OCI-M2 (cell line): Measurements from ENCODE around the gene CHN2.
"Not testable (repeated sequence)": the region's sequence is repeated elsewhere in the genome, so short reads cannot be mapped to it uniquely, and the experiment has no call there.

Source experiments
- DNase-seq: peaks from one replicate; lab custom pipeline; 2025; ENCODE audit not compliant: unreplicated experiment; lab: John Stamatoyannopoulos, UW

CHN2 gene

DNA sequence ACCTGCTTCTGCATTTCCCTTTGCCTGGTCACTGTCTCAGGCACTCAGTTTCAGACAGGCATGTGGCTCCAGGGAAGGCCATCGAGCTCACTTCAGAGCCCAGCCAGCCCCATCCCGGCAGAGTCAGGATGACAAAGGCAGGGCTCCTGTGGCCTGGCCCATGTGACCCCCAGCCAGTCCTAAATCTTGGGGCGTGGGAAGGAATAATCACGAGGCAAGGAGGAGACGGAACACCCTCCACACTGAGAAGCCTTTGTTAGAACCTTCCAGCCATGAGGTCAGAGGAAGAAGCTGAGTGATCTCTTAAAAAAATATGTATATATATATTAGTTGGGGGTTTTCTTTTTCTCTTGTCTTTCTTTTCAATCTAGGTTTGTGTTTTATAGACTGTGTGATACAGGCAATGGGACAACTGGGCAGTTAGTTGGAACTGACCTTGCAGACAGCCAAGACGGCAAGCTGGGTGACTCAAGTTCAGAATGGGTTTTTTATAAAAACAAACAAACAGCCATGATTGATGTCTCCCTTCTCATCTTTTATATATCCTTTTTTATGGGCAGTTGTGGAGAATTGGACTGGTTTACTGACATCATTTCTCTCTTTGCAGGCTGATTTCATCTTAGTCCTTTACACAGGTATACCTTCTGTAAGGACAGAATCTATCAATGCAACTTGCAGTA is 60.8 kb downstream of the CHN2 start:
- DNase-seq, result no peak

DNA sequence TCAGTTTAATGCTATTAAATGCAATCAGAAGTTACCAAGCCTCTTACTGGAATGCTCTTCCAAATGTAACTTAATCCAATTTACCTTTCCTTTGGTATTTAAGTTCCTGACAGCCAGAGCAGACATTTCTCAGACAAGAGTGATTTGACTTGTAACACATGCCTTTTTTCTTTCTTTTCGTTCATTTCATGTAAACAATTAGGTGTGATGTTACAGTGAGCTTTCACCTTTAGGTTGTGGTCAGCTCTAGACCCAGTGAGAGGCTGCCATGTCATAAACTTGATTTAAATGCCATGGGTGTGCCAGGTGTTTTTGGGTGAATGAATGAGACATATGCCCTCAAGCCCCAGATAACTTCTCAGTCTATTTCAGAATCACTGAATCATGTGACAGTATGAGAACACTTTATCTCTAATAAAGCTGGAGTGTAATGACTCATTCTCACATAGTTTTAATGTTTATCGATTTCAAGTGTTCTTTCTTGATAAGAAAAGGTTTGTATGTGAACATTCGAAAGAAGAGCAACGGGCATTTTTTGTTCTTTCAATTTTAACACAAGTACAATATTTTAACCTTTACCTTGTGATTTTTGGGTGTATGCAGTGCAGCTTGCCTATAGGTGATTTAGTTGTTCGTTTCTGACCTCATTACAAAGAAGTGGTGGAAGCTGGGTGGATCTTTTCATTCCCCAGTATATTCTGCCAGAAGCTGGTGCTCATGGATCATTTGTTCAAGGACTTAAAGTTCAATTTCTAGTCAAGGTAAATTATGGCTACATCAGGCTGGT is 61.5 kb downstream of the CHN2 start:
- DNase-seq, result no peak

DNA sequence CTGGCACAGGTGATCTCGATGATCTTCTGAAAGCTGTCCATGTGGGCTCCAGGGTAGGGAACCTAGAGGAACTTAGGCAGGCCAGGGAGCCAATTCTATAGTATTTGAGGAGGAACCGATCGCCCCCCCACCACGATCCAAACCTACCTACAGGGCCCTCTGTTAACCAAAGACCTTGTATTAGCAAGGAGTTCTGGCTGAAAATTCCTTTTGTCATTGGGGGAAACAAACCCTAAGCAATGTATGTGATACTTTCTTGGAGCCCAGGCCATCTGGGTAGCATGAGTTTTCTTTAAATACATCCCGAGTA is 62.1 kb downstream of the CHN2 start:
- DNase-seq, result no peak

- no peak for DNase-seq
Observed at GRCh38 chr7:29258951-29259350, 64.4 kb downstream of the CHN2 start.

DNA sequence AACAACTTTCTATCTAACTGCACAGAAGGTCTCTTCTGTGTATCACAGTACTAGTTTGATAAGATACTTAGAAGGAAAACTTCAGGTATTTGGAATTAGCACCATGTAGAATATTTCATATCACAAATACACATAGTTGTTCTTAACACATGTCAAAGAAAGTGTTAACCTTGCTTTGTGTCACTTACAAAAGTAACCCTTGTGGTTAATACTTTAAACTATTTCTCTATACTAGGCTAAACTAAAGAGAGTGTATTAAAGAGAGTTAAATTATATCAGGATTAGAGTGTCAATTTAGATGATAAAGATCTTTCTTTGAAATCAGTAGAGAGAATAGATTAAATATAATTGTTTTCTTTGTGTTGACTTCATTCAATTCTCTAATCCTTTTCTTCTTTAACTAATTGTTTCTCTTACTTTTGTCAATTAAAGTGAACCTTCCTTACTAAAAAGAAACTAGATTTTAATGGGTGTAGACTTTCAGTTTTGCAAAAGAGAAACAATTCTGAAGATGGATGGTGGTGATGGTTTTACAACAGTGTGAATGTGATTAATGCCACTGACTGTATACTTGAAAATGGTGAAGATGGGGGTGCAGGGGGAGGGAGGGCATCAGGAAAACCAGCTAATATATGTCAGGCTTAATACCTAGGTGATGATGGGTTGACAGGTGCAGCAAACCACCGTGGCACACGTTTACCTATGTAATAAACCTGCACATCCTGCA is 67.8 kb downstream of the CHN2 start:
- no peak for DNase-seq

DNA sequence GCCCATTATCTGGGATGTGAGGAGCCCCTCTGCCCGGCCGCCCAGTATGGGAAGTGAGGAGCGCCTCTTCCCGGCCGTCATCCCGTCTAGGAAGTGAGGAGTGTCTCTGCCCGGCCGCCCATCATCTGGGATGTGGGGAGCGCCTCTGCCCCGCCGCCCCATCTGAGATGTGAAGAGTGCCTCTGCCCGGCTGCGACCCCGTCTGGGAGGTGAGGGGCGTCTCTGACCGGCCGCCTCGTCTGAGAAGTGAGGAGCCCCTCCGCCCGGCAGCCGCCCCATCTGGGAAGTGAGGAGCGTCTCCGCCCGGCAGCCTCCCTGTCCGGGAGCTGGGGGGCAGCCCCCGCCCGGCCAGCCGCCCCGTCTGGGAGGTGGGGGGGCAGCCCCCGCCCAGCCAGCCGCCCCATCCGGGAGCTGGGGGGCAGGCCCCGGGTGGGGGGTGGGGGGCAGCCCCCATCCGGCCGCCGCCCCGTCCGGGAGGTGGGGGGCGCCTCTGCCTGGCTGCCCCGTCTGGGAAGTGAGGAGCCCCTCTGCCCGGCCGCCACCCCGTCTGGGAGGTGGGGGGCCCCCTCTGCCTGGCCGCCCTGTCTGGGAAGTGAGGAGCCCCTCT is 69.1 kb downstream of the CHN2 start:
- DNase-seq, result not testable (repeated sequence)

- DNase-seq, result no peak
Observed at GRCh38 chr7:29265208-29265923, 70.8 kb downstream of the CHN2 start.

DNA sequence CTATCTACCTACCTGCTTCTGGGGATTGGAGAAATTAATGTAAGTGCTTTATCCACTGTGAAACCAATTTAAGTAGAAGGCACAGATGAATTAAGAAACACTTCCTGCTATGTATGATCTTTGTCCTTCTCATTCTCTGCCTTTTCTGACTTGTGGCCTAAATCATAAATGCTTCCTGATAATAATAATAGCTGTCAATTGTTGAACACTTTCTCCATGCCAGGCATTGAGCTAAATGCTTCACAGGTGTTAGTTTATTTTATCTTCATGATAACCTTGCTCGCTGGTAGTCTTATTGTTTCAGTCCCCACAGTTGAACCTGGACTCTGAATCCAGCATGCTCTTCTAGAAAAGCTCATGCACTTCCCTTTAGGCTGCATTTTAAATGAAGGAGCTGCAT is 75.4 kb downstream of the CHN2 start:
- DNase-seq, result no peak

- no peak for DNase-seq
Observed at GRCh38 chr7:29270594-29271318, 76.2 kb downstream of the CHN2 start.

GRCh38 chr7:29271319-29271658 is 76.7 kb downstream of the CHN2 start:
- no peak for DNase-seq

DNA sequence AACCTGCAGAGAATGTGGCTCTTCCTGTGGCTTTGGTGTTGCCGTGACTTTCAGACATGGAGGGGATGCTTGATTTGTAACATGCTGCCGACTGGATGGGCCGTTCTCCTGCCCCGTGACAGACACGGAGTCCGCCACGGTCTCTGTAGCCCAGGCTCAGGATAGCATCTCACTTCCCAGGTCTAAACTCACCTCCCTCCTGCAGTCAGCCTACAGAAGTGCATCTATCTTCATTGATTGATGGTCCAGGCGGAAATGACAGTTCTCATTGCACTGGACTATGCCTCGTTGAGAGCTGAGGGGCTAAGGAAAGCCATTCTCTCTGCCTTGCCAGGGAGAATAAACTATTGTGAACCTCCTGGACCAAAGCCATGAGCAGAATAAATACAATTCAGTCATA is 77.5 kb downstream of the CHN2 start:
- no peak for DNase-seq

DNA sequence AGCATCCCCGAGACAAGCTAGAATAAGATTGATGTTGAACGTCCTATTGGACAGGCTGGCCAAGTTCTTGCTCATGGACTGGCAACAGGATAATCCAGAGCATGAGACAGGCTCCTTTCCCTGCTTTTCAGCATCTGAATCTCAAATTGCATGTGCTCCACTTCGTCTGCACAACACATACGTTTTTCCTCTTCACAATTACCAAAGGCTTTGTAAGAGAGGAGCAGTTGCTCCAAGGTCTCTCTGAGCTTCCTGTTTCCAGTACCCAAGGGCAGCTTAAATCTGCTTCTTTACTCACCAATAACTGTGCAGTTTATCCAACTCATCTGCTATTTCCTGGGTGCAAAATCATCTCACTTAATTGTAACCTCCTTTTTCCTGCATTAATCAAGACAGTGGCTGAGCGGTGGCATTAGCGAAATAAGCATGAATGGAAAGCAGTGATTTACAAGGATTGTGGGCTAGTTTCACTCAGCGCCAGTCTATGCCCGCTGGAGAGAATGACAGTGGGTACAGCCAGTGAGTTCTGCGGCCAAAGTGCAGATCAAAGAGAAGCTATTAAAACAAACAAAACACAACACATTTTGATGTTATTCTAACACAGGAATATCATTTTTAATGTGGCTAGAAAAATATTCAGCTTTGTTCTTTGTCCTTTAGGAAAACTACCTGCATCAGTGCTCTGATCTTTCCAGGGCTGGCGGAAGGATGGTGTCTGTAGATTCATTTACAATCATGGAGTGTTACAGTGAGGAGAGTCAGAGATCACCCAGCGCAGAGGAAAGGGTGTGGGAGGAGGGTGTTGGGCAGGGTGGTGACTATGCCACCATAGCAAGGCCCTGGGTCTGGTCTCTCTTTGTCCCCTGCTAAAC is 79.8 kb downstream of the CHN2 start:
- no peak for DNase-seq

DNA sequence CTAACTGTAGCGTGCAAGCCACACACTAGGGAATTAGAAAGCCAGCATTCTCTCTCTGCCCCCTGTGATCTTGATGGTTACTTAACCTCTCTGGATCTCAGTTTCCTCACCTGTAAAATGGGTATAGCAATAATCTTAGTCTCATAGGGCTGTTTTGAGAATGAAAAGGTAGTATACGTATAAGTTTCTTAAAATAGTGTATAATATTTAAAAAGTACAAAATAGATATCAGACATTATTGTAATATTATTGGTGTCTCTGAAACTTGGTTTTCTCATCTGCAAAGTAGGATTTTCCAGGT is 80.4 kb downstream of the CHN2 start:
- no peak for DNase-seq

GRCh38 chr7:29275493-29275892 is 80.9 kb downstream of the CHN2 start:
- DNase-seq, result no peak

DNA sequence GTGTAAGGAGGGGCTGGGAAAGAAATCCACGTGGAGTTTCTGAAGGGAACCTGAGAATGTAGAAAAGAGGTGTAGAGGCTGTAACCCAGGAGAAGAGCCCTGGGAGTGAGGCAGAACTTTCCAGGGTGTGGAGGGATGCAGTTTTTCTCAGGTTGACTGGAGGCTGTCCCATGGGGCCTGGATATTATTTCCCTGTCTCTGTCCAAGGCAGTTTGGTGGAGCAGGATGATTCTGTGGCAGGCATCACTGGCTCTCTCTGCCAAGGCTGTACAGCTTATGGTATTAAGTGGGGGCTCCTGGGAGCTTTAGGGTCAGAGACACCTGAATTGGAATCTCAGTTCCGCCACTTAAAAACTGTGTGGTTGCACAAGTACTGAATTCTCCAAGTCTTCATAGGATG is 81.6 kb downstream of the CHN2 start:
- DNase-seq, result no peak

DNA sequence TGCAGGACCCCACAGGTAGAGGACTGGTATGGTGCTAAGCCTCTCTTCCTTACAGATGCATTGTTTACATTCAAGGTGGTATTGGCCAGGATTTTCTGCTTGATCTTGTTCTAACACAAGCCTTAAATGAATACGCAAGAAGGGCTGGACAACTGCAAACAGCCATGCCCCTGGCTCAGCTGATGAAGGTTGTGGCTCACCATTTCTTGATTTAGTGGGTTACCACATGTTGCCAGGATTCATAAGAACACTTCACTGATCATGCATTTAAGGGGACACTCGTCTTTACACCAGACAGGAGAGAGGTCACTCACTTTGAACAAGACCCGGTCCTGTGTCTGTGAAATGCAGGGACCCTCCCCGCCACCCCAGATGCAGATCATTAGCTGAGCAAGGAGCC is 82.2 kb downstream of the CHN2 start:
- no peak for DNase-seq

- DNase-seq, result no peak
Observed at GRCh38 chr7:29277436-29278215, 83.1 kb downstream of the CHN2 start.

DNA sequence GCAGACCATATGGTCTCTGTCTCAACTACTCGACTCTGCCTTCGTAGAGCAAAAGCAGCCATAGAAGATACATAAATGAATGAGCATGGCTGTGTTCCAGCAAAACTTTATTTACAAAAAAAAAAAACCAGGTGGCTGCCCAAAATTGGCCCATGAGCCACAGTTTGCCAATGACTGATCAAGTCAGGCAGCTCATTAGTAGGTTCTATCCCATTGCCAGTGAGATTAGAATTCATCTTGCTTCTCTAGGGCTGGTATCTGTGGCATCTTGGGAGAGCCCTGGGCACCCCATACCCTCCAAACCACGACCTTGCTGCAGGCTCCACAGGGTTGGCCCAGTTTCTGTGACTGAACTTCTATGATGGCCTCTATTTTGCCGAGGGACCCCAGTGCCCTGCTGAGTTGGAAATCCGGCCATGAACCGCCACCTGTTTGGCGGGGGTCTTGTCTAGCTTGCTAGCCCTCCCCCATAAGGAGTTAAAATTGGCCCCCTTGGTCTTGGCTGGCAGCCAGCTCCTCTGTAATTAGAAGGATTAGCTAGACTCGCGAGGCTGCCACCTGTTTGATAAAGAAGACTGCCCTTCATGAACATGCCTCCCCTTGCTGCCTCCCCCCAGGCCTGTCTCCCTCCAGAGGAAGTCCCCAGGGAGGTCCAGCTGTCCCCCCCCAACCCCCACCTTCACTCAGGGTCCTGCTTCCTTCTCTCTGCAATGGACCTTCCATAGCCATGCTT is 83.9 kb downstream of the CHN2 start:
- DNase-seq, result no peak
